GM19025 (cell line): ENCODE measurements around the gene FHIT.

ENCODE experiments used
- ATAC-seq: cut with Tn5 transposase; IDR thresholded peaks from one replicate; pipeline ENCODE4 v1.9.1; 2021; ENCODE audit warnings: mild to moderate bottlenecking, low read depth, moderate library complexity; ENCODE audit not compliant: unreplicated experiment

The FHIT gene

GRCh38 chr3:60000311-60001105 lies 1250.7 kb downstream of the FHIT start:
- ATAC-seq, result no peak

DNA sequence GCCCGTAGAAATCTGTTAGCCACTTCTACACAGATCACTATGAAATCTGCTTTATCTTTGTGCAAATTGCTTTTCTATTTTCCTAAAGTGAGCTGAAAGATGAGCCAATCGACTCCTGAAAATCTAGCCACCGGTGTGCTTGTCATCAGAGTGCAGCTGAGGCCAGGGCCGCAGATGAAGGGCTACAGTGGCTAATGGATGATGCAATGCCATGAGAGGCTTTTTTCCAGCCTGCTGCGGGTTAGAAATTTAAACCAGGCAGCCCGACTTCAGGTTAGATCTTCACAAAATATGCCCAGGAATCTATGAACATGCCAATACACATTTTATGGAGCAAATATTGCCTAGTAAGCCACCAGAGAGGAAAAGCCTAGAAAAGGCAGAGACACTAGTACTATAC lies 1253.2 kb downstream of the FHIT start:
- ATAC-seq, result no peak

- no peak for ATAC-seq
Measured at GRCh38 chr3:59997583-59997982, 1253.7 kb downstream of the FHIT start.

- no peak for ATAC-seq
Measured at GRCh38 chr3:59996056-59996455, 1255.2 kb downstream of the FHIT start.

DNA sequence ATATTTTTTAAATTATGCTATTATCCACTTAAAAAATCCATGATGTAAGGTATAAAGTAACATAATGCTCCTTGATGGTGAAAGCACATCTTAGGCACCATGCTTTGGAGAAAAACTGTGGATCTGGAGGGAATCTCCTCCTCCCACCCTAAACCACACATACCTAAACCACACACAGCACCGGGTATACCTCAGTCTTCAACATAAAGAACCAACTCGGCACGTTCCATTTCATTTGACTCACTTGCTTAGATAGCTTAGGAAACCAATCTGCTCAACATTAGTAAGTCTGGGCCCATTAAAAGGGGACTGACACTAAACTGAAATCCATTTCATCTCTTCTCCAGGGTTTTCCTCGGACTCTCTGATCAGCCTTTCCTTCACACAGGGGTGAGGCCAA lies 1255.7 kb downstream of the FHIT start:
- ATAC-seq, result no peak

DNA sequence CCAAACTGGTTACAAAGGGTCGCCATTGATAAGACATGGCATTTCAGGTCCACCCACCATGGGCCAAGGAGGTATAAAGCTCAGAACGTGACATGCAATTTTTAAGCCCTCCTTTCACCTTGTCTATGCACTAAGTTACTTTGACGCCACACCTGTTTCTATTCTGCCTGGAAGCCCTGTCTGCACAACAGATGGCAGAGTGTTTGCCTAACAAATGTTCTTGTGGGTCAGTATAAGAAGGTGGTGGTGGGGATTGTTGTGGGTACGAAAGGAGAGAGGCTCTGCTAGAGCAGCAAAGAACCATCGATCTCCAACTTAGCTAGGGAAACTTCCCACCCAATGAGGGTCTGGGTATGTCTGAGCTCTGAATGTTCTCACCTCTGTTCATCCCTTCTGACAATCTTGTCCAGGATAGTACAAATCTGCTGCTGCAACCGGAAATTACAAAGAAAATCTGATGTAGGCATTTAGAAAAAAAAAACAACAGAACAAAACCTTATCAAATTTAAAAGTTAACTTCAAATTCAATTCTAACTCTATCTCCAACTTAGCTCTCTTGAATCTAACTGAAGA lies 1256.4 kb downstream of the FHIT start:
- ATAC-seq, result no peak

- no peak for ATAC-seq
Measured at GRCh38 chr3:59992578-59992977, 1258.7 kb downstream of the FHIT start.

DNA sequence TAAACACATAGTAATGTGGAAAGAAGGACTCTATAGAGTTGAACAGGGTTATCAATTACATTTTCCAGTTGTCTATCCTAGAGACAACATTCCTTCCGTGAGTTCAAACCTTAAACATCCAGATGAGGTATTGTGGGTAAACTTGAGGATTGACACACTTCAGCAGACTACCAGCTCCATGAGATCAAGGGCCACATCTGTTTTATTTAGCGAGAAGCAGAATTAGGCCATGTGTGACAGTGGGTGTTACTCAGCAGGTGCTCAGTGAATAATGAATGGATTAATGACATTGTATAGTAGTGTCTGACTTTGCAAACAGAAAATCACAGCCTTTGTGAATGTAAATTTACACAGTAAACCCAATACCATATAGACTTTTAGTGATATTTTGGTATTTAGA lies 1260.3 kb downstream of the FHIT start:
- ATAC-seq, result no peak

- ATAC-seq, result no peak
Measured at GRCh38 chr3:59982510-59982909, 1268.7 kb downstream of the FHIT start.

DNA sequence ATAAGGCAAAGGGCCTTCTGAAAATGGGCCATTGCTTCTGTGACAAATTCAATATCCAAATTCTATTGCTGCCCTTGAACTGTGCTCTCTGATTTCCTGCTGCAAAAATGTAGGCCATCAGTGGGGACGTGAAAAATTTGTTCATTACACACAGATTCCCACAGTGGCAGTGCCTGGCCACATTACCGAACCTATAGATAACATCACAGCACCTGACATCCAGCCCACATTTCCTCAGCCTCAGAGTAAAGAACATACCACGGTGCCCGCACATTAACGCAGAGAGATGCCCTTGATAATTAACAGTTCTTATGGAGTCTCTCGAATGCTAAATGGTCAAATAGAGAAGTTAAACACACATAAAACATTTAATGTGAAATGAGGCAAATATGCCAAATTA lies 1269.9 kb downstream of the FHIT start:
- no peak for ATAC-seq

GRCh38 chr3:59980576-59980975 lies 1270.7 kb downstream of the FHIT start:
- no peak for ATAC-seq

GRCh38 chr3:59979542-59979941 lies 1271.7 kb downstream of the FHIT start:
- ATAC-seq, result no peak

DNA sequence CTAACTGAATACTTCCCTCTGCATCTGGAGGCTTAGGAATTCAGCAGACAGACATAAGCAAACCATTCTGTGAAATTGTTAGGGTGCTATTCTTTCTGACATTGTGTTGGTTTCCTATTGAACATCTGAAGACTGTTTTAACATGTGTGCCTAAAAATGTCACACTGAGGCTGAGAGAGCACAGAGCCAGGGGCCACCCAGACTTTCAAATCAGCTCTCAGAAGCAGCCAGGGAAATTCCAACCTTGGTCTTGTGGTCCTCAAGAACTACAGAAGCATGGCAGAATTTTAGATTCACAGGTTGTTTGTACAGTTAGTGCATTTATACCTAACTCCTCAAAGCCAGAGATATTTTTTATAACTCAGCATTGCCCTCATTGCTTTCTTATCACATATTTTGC lies 1272.3 kb downstream of the FHIT start:
- ATAC-seq, result no peak

- no peak for ATAC-seq
Measured at GRCh38 chr3:59970796-59971195, 1280.5 kb downstream of the FHIT start.

- no peak for ATAC-seq
Measured at GRCh38 chr3:59970376-59970775, 1280.9 kb downstream of the FHIT start.

DNA sequence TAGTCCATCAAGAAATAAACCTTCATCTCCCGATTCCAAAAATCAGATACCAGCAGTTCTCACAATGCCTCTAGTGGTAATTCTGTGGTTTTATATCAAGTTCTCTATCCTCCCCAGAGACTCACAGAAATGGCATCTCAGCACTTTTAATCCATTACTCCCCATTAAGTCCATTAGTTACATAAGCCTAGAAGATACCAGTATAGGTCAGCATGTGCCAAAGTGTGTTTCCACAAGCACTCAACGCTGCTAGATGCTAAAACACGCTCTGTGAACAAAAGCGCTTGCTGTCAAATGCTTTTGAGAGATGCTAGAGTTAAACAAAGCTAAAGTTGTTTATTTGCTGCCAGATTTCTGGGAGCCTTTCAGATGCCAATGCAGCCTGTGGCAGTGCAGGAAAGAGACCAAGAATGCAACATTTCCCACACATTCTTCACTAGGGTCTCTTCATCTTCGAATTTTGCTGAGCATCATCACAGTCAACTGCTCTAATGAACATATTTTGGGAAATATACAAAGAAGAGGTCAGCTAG lies 1282.7 kb downstream of the FHIT start:
- no peak for ATAC-seq

DNA sequence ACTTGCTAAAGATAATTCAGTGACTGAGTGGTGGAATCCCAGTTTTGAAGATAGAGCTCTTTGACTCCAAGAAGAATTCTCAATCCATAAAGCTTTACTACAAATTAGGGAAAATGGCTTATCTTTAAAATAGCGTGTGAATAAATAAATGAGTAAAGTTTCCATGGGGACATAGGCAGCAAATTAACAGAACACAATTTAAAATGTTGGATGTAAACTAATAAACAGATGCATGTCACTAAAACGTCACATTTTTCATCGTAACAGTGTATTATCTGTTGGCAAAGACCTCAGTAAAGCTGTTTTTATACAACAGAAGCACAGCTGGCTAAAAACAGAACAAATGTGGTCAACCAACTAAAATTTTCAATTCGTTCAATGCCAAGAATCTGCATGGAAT lies 1287.6 kb downstream of the FHIT start:
- ATAC-seq, result no peak

DNA sequence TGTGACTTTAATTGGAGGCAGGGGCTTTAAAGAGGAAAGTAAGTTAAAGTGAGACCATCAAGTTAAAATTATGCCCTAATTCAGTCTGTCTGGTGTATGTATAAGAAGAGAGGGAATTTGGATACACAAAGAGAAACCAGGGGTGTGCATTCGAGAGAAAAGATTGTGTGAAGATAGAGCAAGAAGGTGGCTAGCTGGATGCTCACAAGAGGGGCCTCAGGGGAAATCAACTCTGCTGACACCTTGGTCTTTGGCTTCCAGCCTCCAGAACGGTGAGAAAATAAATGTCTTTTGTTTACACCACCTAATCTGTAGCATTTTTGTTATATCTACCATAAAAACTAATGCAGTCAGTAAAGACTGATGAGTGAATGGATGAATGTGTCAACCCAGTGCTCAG lies 1294.1 kb downstream of the FHIT start:
- ATAC-seq, result no peak

- no peak for ATAC-seq
Measured at GRCh38 chr3:59953104-59953503, 1298.1 kb downstream of the FHIT start.

DNA sequence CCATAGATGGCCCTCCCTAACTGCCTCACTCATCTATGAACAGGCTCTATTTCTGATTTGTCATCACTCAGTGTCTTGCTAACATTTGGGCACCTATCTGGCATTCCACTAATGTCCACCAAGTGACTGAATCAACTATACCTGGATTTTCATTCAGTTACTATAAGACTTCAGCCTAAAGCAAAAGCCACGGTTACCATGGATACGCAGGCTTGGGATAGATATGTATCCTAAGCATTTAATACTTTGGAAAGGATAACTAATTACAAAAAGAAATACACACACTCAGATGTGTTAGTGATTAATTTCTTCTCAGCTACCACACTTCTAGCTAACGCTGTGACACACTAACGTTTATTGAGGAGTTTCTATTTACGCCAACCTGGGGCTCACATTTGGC lies 1301.9 kb downstream of the FHIT start:
- ATAC-seq, result no peak

DNA sequence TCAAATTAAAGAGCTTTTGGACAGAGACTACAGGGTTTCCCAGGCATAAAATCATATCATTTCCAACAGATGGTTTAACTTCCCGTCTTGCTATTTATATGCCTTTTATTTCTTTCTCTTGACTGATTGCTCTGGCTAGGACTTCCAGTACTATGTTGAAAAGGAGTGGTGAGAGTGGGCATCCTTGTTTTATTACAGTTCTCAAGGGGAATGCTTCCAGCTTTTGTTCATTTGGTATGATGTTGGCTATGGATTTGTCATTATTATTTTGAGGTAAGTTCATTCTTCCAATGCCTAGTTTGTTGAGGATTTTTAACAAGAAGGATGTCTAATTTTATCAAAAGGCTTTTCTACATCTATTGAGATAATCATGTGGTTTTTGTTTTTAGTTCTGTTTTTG lies 1304.9 kb downstream of the FHIT start:
- no peak for ATAC-seq

- ATAC-seq, result no peak
Measured at GRCh38 chr3:59940718-59941117, 1310.5 kb downstream of the FHIT start.
